BJ (cell line): ENCODE data around the gene OR52W1. TPM values are rescaled to one million over a fixed set of nuclear protein-coding genes. Genes with fewer than 3 reads are reported as not detected.

ENCODE experiments used
- CTCF ChIA-PET: fragments of 350-600 bp; formaldehyde crosslinking; extraction: SDS; loops from one replicate; lab custom pipeline; 2021; ENCODE audit warnings: antibody characterized with exemption, inconsistent platforms; lab: Yijun Ruan, JAX
- POLR2A ChIA-PET: fragments of 300-600 bp; sonication (Branson Sonifier 250); formaldehyde crosslinking; extraction: SDS; loops from one replicate; lab custom pipeline; 2021; ENCODE audit warnings: antibody characterized with exemption; lab: Charles Lee
- DNase-seq: peaks from one replicate; pipeline ENCODE4 v3.0.0-alpha.2; 2011; ENCODE audit warnings: low read depth
- H3K27me3 ChIP-seq: 2 replicates; pipeline ENCODE4 v1.6.0; 2011; ENCODE audit warnings: low read length; ENCODE audit not compliant: control insufficient read depth, insufficient read depth
- H3K36me3 ChIP-seq: 2 replicates; pipeline ENCODE4 v1.5.1; 2011; ENCODE audit warnings: low read length; ENCODE audit not compliant: control insufficient read depth, insufficient read depth
- H3K4me3 ChIP-seq: 2 replicates; pipeline ENCODE4 v1.5.1; 2011; ENCODE audit warnings: low read depth, mild to moderate bottlenecking, control low read depth, low read length
- polyA plus RNA-seq: library from polyadenylated mRNA; depleted of rRNA; stranded (reverse); fragments of >200 nt; gene quantifications from 2 replicates; pipeline ENCODE4 v1.2.3, GENCODE V29; 2011
- TF ChIP-seq, protein P1 (sequence below): IDR thresholded peaks from 2 replicates; pipeline ENCODE4 v1.5.1; 2011; ENCODE audit warnings: low read depth, mild to moderate bottlenecking, control low read depth, inconsistent platforms, low read length, moderate library complexity; ENCODE audit not compliant: insufficient read depth

The OR52W1 gene
- polyA plus RNA-seq, 1 experiment, result not detected

DNA sequence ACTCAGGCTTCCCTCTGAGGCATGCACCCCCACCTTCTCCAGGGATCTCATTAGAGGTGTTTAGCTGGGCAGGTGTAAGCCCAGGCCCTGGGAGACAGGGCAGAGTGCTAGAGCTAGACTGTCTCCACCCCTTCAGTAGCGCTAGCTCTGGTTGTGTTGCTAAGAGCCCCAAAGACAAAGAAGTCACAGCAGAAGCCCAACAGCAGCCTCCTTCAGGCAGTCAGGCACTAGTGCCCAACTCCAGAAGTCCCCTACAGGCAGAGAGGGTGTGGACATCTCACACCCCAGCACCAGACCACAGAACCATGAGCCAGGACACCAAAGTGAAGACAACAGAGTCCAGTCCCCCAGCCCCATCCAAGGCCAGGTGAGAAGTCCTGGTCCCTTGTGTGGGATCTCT is 39.9 kb downstream of the OR52W1 start, which contains the start of gene CNGA4:
CNGA4 (plus strand) TSS at position 188 of the 400 bp plus-strand sequence; CDS start at position 306, 118 bp downstream.
- H3K36me3 ChIP-seq, result no peaks in the 10 kb centered on the region
- ChIA-PET CTCF (interaction anchor here (1.1 to 6.7 kb wide), 2 partner anchors 12 to 124 kb away, joined by 4 to 47 read pairs; no protein-coding TSS in a partner anchor), POLR2A (no interaction called here)
- no peak for DNase-seq
- H3K27me3 ChIP-seq, result peaks cover 3% of the 10 kb centered on the region; the same call in 1 of the 2 replicates
- H3K4me3 ChIP-seq, result no peak within 1 kb of the TSS
- TF ChIP-seq, protein P1, sequence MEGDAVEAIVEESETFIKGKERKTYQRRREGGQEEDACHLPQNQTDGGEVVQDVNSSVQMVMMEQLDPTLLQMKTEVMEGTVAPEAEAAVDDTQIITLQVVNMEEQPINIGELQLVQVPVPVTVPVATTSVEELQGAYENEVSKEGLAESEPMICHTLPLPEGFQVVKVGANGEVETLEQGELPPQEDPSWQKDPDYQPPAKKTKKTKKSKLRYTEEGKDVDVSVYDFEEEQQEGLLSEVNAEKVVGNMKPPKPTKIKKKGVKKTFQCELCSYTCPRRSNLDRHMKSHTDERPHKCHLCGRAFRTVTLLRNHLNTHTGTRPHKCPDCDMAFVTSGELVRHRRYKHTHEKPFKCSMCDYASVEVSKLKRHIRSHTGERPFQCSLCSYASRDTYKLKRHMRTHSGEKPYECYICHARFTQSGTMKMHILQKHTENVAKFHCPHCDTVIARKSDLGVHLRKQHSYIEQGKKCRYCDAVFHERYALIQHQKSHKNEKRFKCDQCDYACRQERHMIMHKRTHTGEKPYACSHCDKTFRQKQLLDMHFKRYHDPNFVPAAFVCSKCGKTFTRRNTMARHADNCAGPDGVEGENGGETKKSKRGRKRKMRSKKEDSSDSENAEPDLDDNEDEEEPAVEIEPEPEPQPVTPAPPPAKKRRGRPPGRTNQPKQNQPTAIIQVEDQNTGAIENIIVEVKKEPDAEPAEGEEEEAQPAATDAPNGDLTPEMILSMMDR, result no peak

DNA sequence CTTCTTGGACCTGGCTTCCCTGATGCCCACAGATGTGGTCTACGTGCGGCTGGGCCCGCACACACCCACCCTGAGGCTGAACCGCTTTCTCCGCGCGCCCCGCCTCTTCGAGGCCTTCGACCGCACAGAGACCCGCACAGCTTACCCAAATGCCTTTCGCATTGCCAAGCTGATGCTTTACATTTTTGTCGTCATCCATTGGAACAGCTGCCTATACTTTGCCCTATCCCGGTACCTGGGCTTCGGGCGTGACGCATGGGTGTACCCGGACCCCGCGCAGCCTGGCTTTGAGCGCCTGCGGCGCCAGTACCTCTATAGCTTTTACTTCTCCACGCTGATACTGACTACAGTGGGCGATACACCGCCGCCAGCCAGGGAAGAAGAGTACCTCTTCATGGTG is 41.1 kb downstream of the OR52W1 start:
- ChIA-PET POLR2A (no interaction called here), CTCF (interaction anchor here (0.9 to 3.5 kb wide), 5 partner anchors 12 to 266 kb away, joined by 3 to 21 read pairs (median 3); partner anchors contain the start of gene CCKBR)
- DNase-seq, result no peak
- H3K36me3 ChIP-seq, result no peaks in the 10 kb centered on the region
- TF ChIP-seq, protein P1, result no peak
- H3K4me3 ChIP-seq, result no peak overlapping the region
- H3K27me3 ChIP-seq, result peaks cover 4% of the 10 kb centered on the region; the same call in 1 of the 2 replicates

DNA sequence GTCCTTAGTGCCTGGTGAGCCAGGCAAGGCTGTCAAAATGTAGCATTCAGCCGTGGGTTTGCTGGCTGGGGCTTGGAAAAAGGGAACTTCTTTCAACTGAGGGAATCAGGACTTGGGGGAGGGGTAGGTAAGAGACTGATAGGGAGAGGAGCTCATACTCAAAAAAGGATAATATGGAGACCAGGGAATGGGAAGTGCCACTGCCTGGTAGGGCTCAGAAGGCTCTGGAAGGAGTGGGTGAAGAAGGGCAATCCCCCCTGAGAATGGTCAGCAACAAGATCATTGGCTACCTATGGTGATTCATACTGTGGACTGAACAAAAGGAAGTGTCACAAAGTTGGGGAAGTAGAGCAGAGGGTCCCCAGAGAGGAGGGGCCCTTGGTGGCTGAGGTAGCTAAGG is 41.8 kb downstream of the OR52W1 start:
- POLR2A ChIA-PET, result no interaction called here
- CTCF ChIA-PET, result interaction anchor here (0.9 to 3.5 kb wide), 5 partner anchors 11 to 265 kb away, joined by 3 to 21 read pairs (median 3); partner anchors contain the start of gene CCKBR
- no peak overlapping the region for H3K4me3 ChIP-seq
- H3K36me3 ChIP-seq, result no peaks in the 10 kb centered on the region
- peaks cover 4% of the 10 kb centered on the region; the same call in 1 of the 2 replicates for H3K27me3 ChIP-seq
- no peak for DNase-seq
- TF ChIP-seq, protein P1, result no peak

DNA sequence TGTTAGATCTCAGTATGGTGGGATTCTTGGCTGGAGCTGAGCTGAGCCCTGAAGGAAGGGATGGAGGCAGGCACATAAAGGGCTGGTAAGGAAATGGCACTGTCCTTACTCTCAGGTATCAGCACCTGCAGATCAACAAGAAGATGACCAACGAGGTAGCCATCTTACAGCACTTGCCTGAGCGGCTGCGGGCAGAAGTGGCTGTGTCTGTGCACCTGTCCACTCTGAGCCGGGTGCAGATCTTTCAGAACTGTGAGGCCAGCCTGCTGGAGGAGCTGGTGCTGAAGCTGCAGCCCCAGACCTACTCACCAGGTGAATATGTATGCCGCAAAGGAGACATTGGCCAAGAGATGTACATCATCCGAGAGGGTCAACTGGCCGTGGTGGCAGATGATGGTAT is 42.3 kb downstream of the OR52W1 start:
- H3K27me3 ChIP-seq, result peaks cover 4% of the 10 kb centered on the region; the same call in 1 of the 2 replicates
- H3K4me3 ChIP-seq, result no peak overlapping the region
- TF ChIP-seq, protein P1, result no peak
- no peaks in the 10 kb centered on the region for H3K36me3 ChIP-seq
- CTCF ChIA-PET, result interaction anchor here (1.2 to 3.5 kb wide), 4 partner anchors 10 to 112 kb away, joined by 3 to 21 read pairs (median 8); partner anchors contain the start of gene CCKBR
- POLR2A ChIA-PET, result no interaction called here
- DNase-seq, result no peak

DNA sequence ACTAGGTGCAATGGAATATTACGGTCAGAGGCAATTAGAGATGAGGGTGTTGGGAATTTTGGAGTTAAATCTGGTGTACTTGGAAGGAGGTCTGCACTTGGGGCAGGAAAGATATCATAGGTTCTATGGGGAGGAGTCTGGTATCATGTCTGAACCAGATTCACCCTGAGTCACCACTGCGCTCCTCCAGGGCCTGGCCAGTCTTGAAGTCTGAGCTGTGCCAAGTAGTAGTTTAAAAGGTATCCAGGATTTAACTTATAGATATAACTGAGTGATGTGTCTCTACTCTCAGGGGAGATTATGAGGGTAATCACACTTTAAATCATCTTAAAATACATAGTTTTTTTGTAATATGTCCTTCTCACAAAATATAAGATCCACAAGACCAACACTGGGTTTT is 46.5 kb downstream of the OR52W1 start:
- TF ChIP-seq, protein P1, result no peak

More for the DNA sequence above, 46.5 kb downstream of the OR52W1 start:
- no peak for DNase-seq
- H3K4me3 ChIP-seq, result no peak overlapping the region
- CTCF ChIA-PET, result interaction anchor here (1.5 kb wide), 2 partner anchors 10 to 108 kb away, joined by 3 read pairs; no protein-coding TSS in a partner anchor
- POLR2A ChIA-PET, result no interaction called here
- peaks cover 3% of the 10 kb centered on the region; the same call in 1 of the 2 replicates for H3K27me3 ChIP-seq
- no peaks in the 10 kb centered on the region for H3K36me3 ChIP-seq
